HepG2 (cell line): ENCODE measurements around the gene GSAP. TPM values are rescaled to one million over a fixed set of nuclear protein-coding genes. Genes with fewer than 3 reads are reported as not detected.

Experiments used
- ADNP ChIP-seq: sonication (generic); formaldehyde crosslinking; IDR thresholded peaks from 2 replicates; pipeline ENCODE4 v1.4.0; 2020; ENCODE audit warnings: missing genetic modification reagents
- ATM ChIP-seq: fragments of 450-650 bp; IDR thresholded peaks from 2 replicates; pipeline ENCODE4 v1.7.1; 2017; ENCODE audit warnings: mild to moderate bottlenecking, borderline replicate concordance
- FOXK2 ChIP-seq: fragments of 450-650 bp; IDR thresholded peaks from 2 replicates; pipeline ENCODE4 v1.6.1; 2016
- FOXO1 ChIP-seq: sonication (generic); formaldehyde crosslinking; IDR thresholded peaks from 2 replicates; pipeline ENCODE4 v1.4.0; 2020; ENCODE audit warnings: missing genetic modification reagents
- HDAC6 ChIP-seq: fragments of 200-600 bp; sonication (generic); IDR thresholded peaks from 2 replicates; pipeline ENCODE4 v1.7.0; 2017; ENCODE audit warnings: mild to moderate bottlenecking, antibody characterized with exemption, low read length, low read depth
- MYNN ChIP-seq: sonication (generic); formaldehyde crosslinking; IDR thresholded peaks from 2 replicates; pipeline ENCODE4 v1.4.0; 2020; ENCODE audit warnings: mild to moderate bottlenecking, low read depth, missing genetic modification reagents
- NFKB2 ChIP-seq: sonication (generic); formaldehyde crosslinking; IDR thresholded peaks from 2 replicates; pipeline ENCODE4 v1.4.0; 2020; ENCODE audit warnings: missing genetic modification reagents, borderline replicate concordance
- POLR2G ChIP-seq: fragments of 200-400 bp; formaldehyde crosslinking; IDR thresholded peaks from 2 replicates; pipeline ENCODE4 v1.6.1; 2018; ENCODE audit warnings: mild to moderate bottlenecking, low read depth, low read length, moderate library complexity
- SIX4 ChIP-seq: sonication (generic); formaldehyde crosslinking; IDR thresholded peaks from 2 replicates; pipeline ENCODE4 v1.4.0; 2020; ENCODE audit warnings: missing genetic modification reagents
- SKI ChIP-seq: fragments of 450-650 bp; IDR thresholded peaks from one replicate; pipeline ENCODE4 v1.6.1; 2018; ENCODE audit warnings: mild to moderate bottlenecking; ENCODE audit not compliant: partially characterized antibody
- SUZ12 ChIP-seq: fragments of 150-350 bp; IDR thresholded peaks from 2 replicates; pipeline ENCODE4 v1.6.1; 2014; ENCODE audit warnings: low read depth, low read length
- ZFP62 ChIP-seq: sonication (generic); formaldehyde crosslinking; IDR thresholded peaks from 2 replicates; pipeline ENCODE4 v1.4.0; 2020; ENCODE audit warnings: missing genetic modification reagents
- ZNF136 ChIP-seq: sonication (generic); formaldehyde crosslinking; IDR thresholded peaks from 2 replicates; pipeline ENCODE4 v1.8.1; 2022; ENCODE audit warnings: low read depth, mild to moderate bottlenecking, moderate library complexity, missing genetic modification reagents
- ZNF143 ChIP-seq: sonication (generic); formaldehyde crosslinking; IDR thresholded peaks from 2 replicates; pipeline ENCODE4 v1.4.0; 2020; ENCODE audit warnings: missing genetic modification reagents
- ZNF550 ChIP-seq: sonication (generic); formaldehyde crosslinking; IDR thresholded peaks from 2 replicates; pipeline ENCODE4 v1.4.0; 2020; ENCODE audit warnings: mild to moderate bottlenecking, missing genetic modification reagents, borderline replicate concordance
- ZNF605 ChIP-seq: sonication (generic); formaldehyde crosslinking; IDR thresholded peaks from 2 replicates; pipeline ENCODE4 v1.8.0; 2022; ENCODE audit warnings: mild to moderate bottlenecking, missing genetic modification reagents
- ZNF678 ChIP-seq: sonication (generic); formaldehyde crosslinking; IDR thresholded peaks from 2 replicates; pipeline ENCODE4 v1.4.0; 2020; ENCODE audit warnings: mild to moderate bottlenecking, missing genetic modification reagents
- ZNF703 ChIP-seq: sonication (generic); formaldehyde crosslinking; IDR thresholded peaks from 2 replicates; pipeline ENCODE4 v1.5.1; 2020; ENCODE audit warnings: missing genetic modification reagents, mild to moderate bottlenecking, moderate library complexity, borderline replicate concordance
- polyA plus RNA-seq, 8 experiments: library from polyadenylated mRNA; depleted of rRNA in 3 of 8; stranded (reverse) in 7 of 8; unstranded in 1 of 8; fragments of >200 nt; fragmentation: Illumina TruSeq in 4 of 8; extraction: Trizol in 4 of 8; gene quantifications; 2 replicates each; pipeline versions ENCODE4 v1.2.1 to v1.2.3, GENCODE V29; 2011 to 2016; ENCODE audit warnings: low read depth in 4 of 8, missing spikeins in 1 of 8, mixed read lengths in 1 of 8; ENCODE audit not compliant: insufficient read depth in 1 of 8
- total RNA-seq, 5 experiments: library from RNA; depleted of rRNA; stranded (reverse); fragments of >200 nt; fragmentation: Illumina TruSeq; extraction: Trizol; gene quantifications; 2 replicates each; pipeline ENCODE4 v1.2.3, GENCODE V29; 2016; ENCODE audit warnings: low read depth in 1 of 5
- TF ChIP-seq, protein P1 (sequence below): sonication (generic); formaldehyde crosslinking; IDR thresholded peaks from 2 replicates; pipeline ENCODE4 v1.4.0; 2020; ENCODE audit warnings: missing genetic modification reagents
- TF ChIP-seq, protein P2 (sequence below): sonication (generic); formaldehyde crosslinking; IDR thresholded peaks from 2 replicates; pipeline ENCODE4 v1.8.1; 2022; ENCODE audit warnings: mild to moderate bottlenecking, missing genetic modification reagents
- TF ChIP-seq, protein P3 (sequence below): sonication (generic); formaldehyde crosslinking; IDR thresholded peaks from 2 replicates; pipeline ENCODE4 v1.8.0; 2022; ENCODE audit warnings: missing genetic modification reagents, mild to moderate bottlenecking, inconsistent platforms, borderline replicate concordance
- TF ChIP-seq, protein P4 (sequence below): sonication (generic); formaldehyde crosslinking; IDR thresholded peaks from 2 replicates; pipeline ENCODE4 v1.4.0; 2020; ENCODE audit warnings: mild to moderate bottlenecking, missing genetic modification reagents
- TF ChIP-seq, protein P5 (sequence below), 2 experiments: sonication (generic) in 1 of 2; formaldehyde crosslinking in 1 of 2; IDR thresholded peaks; 2 replicates each; pipeline versions ENCODE4 v1.4.0 to v1.6.1; 2018 to 2020; ENCODE audit warnings: missing genetic modification reagents in 2 of 2, borderline replicate concordance in 1 of 2, low read depth in 1 of 2, mild to moderate bottlenecking in 1 of 2, missing biosample characterization in 1 of 2

Gene GSAP
- total and polyA plus RNA-seq, 2 of the 13 experiments (the other 11 are each of a cell fraction or from before 2014, with no cell fraction given) = 34.6 to 40.6 TPM

DNA sequence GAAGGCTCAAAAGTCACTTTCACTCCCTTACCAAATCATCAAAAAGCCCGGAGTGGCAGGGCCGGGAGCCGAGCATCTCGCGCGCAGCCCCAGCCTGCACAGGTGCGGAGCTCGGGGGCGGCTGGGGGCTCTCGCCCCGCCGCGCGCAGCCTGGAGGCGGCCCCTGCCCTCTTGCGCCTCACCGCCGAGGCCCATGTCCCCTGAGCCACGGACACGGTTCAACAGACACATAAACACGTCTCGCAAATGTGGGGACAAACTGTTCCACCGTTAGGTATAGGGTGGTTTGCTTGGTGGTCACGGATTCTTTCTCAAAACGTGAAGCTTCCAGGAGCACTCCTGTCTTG, 700 bp downstream of the GSAP start (continued):
- TF ChIP-seq, protein P1, sequence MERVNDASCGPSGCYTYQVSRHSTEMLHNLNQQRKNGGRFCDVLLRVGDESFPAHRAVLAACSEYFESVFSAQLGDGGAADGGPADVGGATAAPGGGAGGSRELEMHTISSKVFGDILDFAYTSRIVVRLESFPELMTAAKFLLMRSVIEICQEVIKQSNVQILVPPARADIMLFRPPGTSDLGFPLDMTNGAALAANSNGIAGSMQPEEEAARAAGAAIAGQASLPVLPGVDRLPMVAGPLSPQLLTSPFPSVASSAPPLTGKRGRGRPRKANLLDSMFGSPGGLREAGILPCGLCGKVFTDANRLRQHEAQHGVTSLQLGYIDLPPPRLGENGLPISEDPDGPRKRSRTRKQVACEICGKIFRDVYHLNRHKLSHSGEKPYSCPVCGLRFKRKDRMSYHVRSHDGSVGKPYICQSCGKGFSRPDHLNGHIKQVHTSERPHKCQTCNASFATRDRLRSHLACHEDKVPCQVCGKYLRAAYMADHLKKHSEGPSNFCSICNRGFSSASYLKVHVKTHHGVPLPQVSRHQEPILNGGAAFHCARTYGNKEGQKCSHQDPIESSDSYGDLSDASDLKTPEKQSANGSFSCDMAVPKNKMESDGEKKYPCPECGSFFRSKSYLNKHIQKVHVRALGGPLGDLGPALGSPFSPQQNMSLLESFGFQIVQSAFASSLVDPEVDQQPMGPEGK (CRISPR knock-in tag) = peak; percentile 51; the same call in 1 of the 2 replicates
- TF ChIP-seq, protein P2, sequence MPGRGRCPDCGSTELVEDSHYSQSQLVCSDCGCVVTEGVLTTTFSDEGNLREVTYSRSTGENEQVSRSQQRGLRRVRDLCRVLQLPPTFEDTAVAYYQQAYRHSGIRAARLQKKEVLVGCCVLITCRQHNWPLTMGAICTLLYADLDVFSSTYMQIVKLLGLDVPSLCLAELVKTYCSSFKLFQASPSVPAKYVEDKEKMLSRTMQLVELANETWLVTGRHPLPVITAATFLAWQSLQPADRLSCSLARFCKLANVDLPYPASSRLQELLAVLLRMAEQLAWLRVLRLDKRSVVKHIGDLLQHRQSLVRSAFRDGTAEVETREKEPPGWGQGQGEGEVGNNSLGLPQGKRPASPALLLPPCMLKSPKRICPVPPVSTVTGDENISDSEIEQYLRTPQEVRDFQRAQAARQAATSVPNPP (CRISPR knock-in tag) = peak; percentile 58; the same call in 1 of the 2 replicates
- TF ChIP-seq ZNF143 (no peak), FOXK2 (no peak), ATM (no peak), SUZ12 (no peak), FOXO1 (CRISPR knock-in tag) (no peak; the same call in 1 of the 2 replicates), ZNF136 (no peak), ZNF678 (CRISPR knock-in tag) (no peak), MYNN (CRISPR knock-in tag) (0 out of 2 replicates have a peak, but pooled peaks have one; percentile 22), ZNF550 (CRISPR knock-in tag) (no peak), SKI (no peak), ADNP (CRISPR knock-in tag) (no peak), POLR2G (0 out of 2 replicates have a peak, but pooled peaks have one; percentile 78), SIX4 (no peak), ZNF605 (CRISPR knock-in tag) (peak; percentile 87), NFKB2 (CRISPR knock-in tag) (no peak), ZNF703 (CRISPR knock-in tag) (0 out of 2 replicates have a peak, but pooled peaks have one; percentile 12), HDAC6 (no peak), ZFP62 (CRISPR knock-in tag) (no peak)
- TF ChIP-seq, protein P3, sequence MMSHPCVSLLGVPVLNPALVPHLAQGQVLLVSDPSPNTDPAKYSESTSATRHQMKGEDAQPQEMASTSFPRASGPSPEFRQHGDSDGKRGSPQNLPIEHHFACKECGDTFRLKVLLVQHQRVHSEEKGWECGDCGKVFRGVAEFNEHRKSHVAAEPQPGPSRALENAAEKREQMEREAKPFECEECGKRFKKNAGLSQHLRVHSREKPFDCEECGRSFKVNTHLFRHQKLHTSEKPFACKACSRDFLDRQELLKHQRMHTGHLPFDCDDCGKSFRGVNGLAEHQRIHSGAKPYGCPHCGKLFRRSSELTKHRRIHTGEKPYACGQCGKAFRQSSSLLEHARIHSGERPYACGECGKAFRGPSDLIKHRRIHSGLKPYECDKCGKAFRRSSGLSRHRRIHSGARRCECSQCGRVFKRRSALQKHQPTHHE (CRISPR knock-in tag) = no peak
- TF ChIP-seq, protein P4, sequence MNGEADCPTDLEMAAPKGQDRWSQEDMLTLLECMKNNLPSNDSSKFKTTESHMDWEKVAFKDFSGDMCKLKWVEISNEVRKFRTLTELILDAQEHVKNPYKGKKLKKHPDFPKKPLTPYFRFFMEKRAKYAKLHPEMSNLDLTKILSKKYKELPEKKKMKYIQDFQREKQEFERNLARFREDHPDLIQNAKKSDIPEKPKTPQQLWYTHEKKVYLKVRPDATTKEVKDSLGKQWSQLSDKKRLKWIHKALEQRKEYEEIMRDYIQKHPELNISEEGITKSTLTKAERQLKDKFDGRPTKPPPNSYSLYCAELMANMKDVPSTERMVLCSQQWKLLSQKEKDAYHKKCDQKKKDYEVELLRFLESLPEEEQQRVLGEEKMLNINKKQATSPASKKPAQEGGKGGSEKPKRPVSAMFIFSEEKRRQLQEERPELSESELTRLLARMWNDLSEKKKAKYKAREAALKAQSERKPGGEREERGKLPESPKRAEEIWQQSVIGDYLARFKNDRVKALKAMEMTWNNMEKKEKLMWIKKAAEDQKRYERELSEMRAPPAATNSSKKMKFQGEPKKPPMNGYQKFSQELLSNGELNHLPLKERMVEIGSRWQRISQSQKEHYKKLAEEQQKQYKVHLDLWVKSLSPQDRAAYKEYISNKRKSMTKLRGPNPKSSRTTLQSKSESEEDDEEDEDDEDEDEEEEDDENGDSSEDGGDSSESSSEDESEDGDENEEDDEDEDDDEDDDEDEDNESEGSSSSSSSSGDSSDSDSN (CRISPR knock-in tag) = peak; percentile 27; the same call in 1 of the 2 replicates
- TF ChIP-seq, protein P5, sequence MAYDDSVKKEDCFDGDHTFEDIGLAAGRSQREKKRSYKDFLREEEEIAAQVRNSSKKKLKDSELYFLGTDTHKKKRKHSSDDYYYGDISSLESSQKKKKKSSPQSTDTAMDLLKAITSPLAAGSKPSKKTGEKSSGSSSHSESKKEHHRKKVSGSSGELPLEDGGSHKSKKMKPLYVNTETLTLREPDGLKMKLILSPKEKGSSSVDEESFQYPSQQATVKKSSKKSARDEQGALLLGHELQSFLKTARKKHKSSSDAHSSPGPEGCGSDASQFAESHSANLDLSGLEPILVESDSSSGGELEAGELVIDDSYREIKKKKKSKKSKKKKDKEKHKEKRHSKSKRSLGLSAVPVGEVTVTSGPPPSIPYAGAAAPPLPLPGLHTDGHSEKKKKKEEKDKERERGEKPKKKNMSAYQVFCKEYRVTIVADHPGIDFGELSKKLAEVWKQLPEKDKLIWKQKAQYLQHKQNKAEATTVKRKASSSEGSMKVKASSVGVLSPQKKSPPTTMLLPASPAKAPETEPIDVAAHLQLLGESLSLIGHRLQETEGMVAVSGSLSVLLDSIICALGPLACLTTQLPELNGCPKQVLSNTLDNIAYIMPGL (CRISPR knock-in tag; IDR thresholded peaks at IDR 0.05; ENCODE audit: borderline replicate concordance in 1 of 2, low read depth in 1 of 2) = peak in 1 of 2 experiments; percentile 52; a peak in 2 of 4 replicates
